Testis (tissue), 3 donors: Measurements from ENCODE around the gene CHMP2A. TPM values are rescaled to one million over a fixed set of nuclear protein-coding genes. Genes with fewer than 3 reads are reported as not detected.

Experiments used
- DNase-seq: peaks from one replicate; pipeline ENCODE4 v3.0.0-alpha.2; 2019
- H3K27ac ChIP-seq, 2 donors: fragments of 200-600 bp; sonication (generic); one replicate each; pipeline ENCODE4 v1.5.1; 2019
- H3K27me3 ChIP-seq: fragments of 200-600 bp; sonication (generic); one replicate; pipeline ENCODE4 v1.5.1; 2019
- H3K36me3 ChIP-seq: fragments of 200-600 bp; sonication (generic); one replicate; pipeline ENCODE4 v1.5.1; 2017; ENCODE audit warnings: low read depth; ENCODE audit errors: missing control alignments
- H3K4me1 ChIP-seq: fragments of 200-600 bp; sonication (generic); one replicate; pipeline ENCODE4 v1.5.1; 2019
- H3K4me3 ChIP-seq, 2 donors: fragments of 200-600 bp; sonication (generic); one replicate each; pipeline ENCODE4 v1.5.1; 2017 to 2019
- H3K9me3 ChIP-seq: fragments of 200-600 bp; sonication (generic); one replicate; pipeline ENCODE4 v1.5.1; 2017
- CTCF ChIP-seq, 3 experiments: fragments of 450-650 bp in 2 of 3; fragments of 200-600 bp in 1 of 3; sonication (generic) in 1 of 3; IDR thresholded peaks; one replicate each; pipeline ENCODE4 v1.5.1; 2016 to 2019; ENCODE audit warnings: antibody characterized with exemption in 3 of 3, mild to moderate bottlenecking in 2 of 3, moderate library complexity in 1 of 3
- POLR2A ChIP-seq: fragments of 450-650 bp; IDR thresholded peaks from one replicate; pipeline ENCODE4 v1.6.1; 2017; ENCODE audit warnings: antibody characterized with exemption, mild to moderate bottlenecking, moderate library complexity
- WGBS, 2 donors: methylation state at CpG; one replicate each; pipeline ENCODE4 v1.1.5; 2018; 5-methylcytosine and 5-hydroxymethylcytosine counted together
- intact Hi-C: fragments of 100-400 bp; cut with DNase I; formaldehyde crosslinking; loops from one replicate; pipeline ENCODE4 v1.15.1; 2023; ENCODE audit warnings: low total_unique reads
- polyA plus RNA-seq: library from polyadenylated mRNA; stranded (reverse); fragments of 350-450 nt; fragmentation: Illumina TruSeq; extraction: RNeasy Lipid Tissue Mini Kit (QIAGEN cat#74804); gene quantifications from one replicate; pipeline ENCODE4 v1.2.3, GENCODE V29; 2014; ENCODE audit warnings: low read depth, low replicate concordance; ENCODE audit not compliant: insufficient read depth
- total RNA-seq, 2 donors: library from RNA; depleted of rRNA; stranded (reverse); fragments of >200 nt; gene quantifications; one replicate each; pipeline ENCODE4 v1.2.3, GENCODE V29; 2016

The CHMP2A gene
- total and polyA plus RNA-seq, 3 donors from 2014 or later, result 115 to 155 (median 126) TPM

DNA sequence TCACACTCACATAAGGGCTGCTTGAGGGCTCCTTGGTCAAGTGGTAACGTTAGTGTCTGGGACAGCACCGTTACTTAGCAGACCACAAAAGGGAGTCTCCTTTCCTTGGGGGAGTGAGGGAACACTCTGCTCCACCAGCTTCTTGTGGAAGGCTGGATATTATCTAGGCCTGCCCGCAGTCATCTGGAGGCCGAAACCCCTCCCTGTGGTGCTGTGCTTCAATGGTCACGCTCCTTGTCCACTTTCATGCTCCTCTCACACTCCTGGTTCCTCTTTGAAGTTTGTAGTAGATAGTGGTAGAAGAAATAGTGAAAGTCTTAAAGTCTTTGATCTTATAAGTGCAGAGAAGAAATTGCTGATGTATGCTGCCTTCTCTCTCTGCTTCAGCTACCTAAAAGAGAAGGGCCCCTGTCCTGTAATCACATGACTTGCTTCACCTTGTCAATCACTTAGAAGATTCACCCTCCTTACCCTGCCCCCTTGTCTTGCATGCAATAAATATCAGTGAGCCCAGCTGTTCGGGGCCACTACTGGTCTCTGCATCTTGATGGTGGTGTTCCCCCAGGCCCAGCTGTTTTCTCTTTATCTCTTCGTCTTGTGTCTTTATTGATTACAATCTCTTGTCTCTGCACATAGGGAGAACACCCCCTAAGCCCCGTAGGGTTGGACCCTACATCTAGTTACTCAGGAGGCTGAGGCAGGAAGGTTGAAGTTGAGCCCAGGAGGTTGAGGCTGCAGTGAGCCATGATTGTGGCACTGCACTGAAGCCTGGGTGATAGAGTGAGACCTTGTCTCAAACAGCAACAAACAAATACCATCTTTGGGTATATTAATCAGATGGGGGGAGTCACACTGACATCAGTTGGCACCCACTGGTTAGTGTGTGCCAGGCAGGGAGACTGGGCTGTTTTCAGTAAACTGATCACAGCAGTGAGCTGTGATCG lies 29.9 kb upstream of the CHMP2A start:
- Histone ChIP-seq H3K9me3 (no peaks in the 10 kb centered on the region), H3K36me3 (no peaks in the 10 kb centered on the region), H3K4me3 (no peak overlapping the region), H3K27me3 (no peaks in the 10 kb centered on the region), H3K27ac (peak overlapping the region in 1 of 2 donors; percentile 24), H3K4me1 (peaks cover 15% of the 10 kb centered on the region)
- peak; percentile 69 for DNase-seq
- intact Hi-C loops, result no loop called here
- 61 to 76% methylated on average over 9 of the region's 9 CpGs for WGBS, 2 donors
- no peak for TF ChIP-seq CTCF (IDR thresholded peaks at IDR 0.05)
- no peak for TF ChIP-seq POLR2A

GRCh38 chr19:58582985-58583384 lies 28.1 kb upstream of the CHMP2A start:
- 78 to 94% methylated on average over 2 to 6 of the region's 6 CpGs for WGBS, 2 donors
- Histone ChIP-seq H3K9me3 (no peaks in the 10 kb centered on the region), H3K27ac (no peak overlapping the region), H3K4me1 (peaks cover 15% of the 10 kb centered on the region), H3K27me3 (no peaks in the 10 kb centered on the region), H3K4me3 (no peak overlapping the region), H3K36me3 (no peaks in the 10 kb centered on the region)
- intact Hi-C loops, result no loop called here
- no peak for TF ChIP-seq POLR2A
- DNase-seq, result no peak

- WGBS, 2 donors, result 39 to 57% methylated on average over 36 to 62 of the region's 62 CpGs
- Histone ChIP-seq H3K4me1 (peaks cover 15% of the 10 kb centered on the region), H3K27me3 (no peaks in the 10 kb centered on the region), H3K4me3 (peak overlapping the region in 1 of 2 donors; percentile 36), H3K27ac (peak overlapping the region in 1 of 2 donors; percentile 20), H3K36me3 (no peaks in the 10 kb centered on the region), H3K9me3 (no peaks in the 10 kb centered on the region)
- intact Hi-C loops, result no loop called here
- TF ChIP-seq POLR2A (no peak), CTCF (IDR thresholded peaks at IDR 0.05) (peak; percentile 67 to 81 (median 72))
- peak; percentile 89 for DNase-seq
Measured at GRCh38 chr19:58581227-58582141, 26.6 kb upstream of the CHMP2A start.

- Histone ChIP-seq H3K4me1 (peaks cover 11% of the 10 kb centered on the region), H3K4me3 (no peak overlapping the region), H3K36me3 (no peaks in the 10 kb centered on the region), H3K9me3 (no peaks in the 10 kb centered on the region), H3K27me3 (no peaks in the 10 kb centered on the region), H3K27ac (no peak overlapping the region)
- TF ChIP-seq CTCF (IDR thresholded peaks at IDR 0.05) (no peak), POLR2A (no peak)
- 87% methylated on average over 8 of the region's 8 CpGs for WGBS, 2 donors
- intact Hi-C loops, result no loop called here
- no peak for DNase-seq
Measured at GRCh38 chr19:58579473-58580142, 24.7 kb upstream of the CHMP2A start.
